T-helper 1 cell treated with Interleukin-12 subunit alpha and Interleukin-12 subunit beta and Interleukin-4 antibody, amounts not matched to agents 30 ng/mL and 1 ng/mL, for 36 hours (primary cell): ENCODE measurements around the gene KIF26B. TPM values are rescaled to one million over a fixed set of nuclear protein-coding genes. Genes with fewer than 3 reads are reported as not detected.

Source experiments
- intact Hi-C: fragments of 100-400 bp; cut with micrococcal nuclease; formaldehyde crosslinking; loops from one replicate; pipeline ENCODE4 v1.15.1; 2024
- total RNA-seq: library from RNA; stranded (reverse); gene quantifications from 2 replicates; pipeline ENCODE4 v1.2.3, GENCODE V29; 2022

Gene KIF26B
- total RNA-seq, 1 donor from 2014 or later: not detected

- intact Hi-C loops: no loop called here
Measured at GRCh38 chr1:245205864-245206263, 51.1 kb downstream of the KIF26B start.

- intact Hi-C loops: no loop called here
Measured at GRCh38 chr1:245207056-245207638, 52.4 kb downstream of the KIF26B start.

GRCh38 chr1:245207801-245208200, 53.0 kb downstream of the KIF26B start:
- intact Hi-C loops: no loop called here

- intact Hi-C loops: no loop called here
Measured at GRCh38 chr1:245209658-245210435, 55.1 kb downstream of the KIF26B start.

GRCh38 chr1:245211035-245211749, 56.4 kb downstream of the KIF26B start:
- intact Hi-C loops: no loop called here

- intact Hi-C loops: no loop called here
Measured at GRCh38 chr1:245211761-245212160, 57.0 kb downstream of the KIF26B start.

GRCh38 chr1:245212221-245212710, 57.5 kb downstream of the KIF26B start:
- intact Hi-C loops: no loop called here

GRCh38 chr1:245213066-245213831, 58.5 kb downstream of the KIF26B start:
- intact Hi-C loops: no loop called here

GRCh38 chr1:245215071-245215470, 60.3 kb downstream of the KIF26B start:
- intact Hi-C loops: no loop called here

GRCh38 chr1:245216366-245217115, 61.8 kb downstream of the KIF26B start:
- intact Hi-C loops: no loop called here

- intact Hi-C loops: no loop called here
Measured at GRCh38 chr1:245217853-245218608, 63.2 kb downstream of the KIF26B start.

GRCh38 chr1:245220381-245220985, 65.7 kb downstream of the KIF26B start:
- intact Hi-C loops: no loop called here

- intact Hi-C loops: no loop called here
Measured at GRCh38 chr1:245221805-245222204, 67.0 kb downstream of the KIF26B start.

GRCh38 chr1:245222931-245223595, 68.3 kb downstream of the KIF26B start:
- intact Hi-C loops: no loop called here

- intact Hi-C loops: no loop called here
Measured at GRCh38 chr1:245225322-245226202, 70.8 kb downstream of the KIF26B start.

GRCh38 chr1:245226203-245226499, 71.4 kb downstream of the KIF26B start:
- intact Hi-C loops: no loop called here

- intact Hi-C loops: no loop called here
Measured at GRCh38 chr1:245229051-245229450, 74.3 kb downstream of the KIF26B start.

GRCh38 chr1:245232931-245233330, 78.1 kb downstream of the KIF26B start:
- intact Hi-C loops: no loop called here
